GM23338 (cell line): ENCODE data around the gene AP5Z1. TPM values are rescaled to one million over a fixed set of nuclear protein-coding genes. Genes with fewer than 3 reads are reported as not detected.

ENCODE experiments used
- ATAC-seq: fragments of 200-7000 bp; cut with Tn5 transposase; 3 replicates; pipeline ENCODE4 v1.9.1; 2020
- DNase-seq: peaks from one replicate; pipeline ENCODE4 v3.0.0-alpha.2; 2015; ENCODE audit warnings: low spot score
- H2AFZ ChIP-seq: fragments of 200-600 bp; sonication (generic); 2 replicates; pipeline ENCODE4 v1.8.0; 2016; ENCODE audit warnings: antibody characterized with exemption, mild to moderate bottlenecking, moderate library complexity
- H3F3A ChIP-seq: fragments of 200-600 bp; sonication (generic); replicated peaks from 2 replicates; pipeline ENCODE4 v1.8.0; 2017; ENCODE audit warnings: antibody characterized with exemption, mixed run types, low read depth
- H3K27ac ChIP-seq: fragments of 200-600 bp; sonication (generic); 2 replicates; pipeline ENCODE4 v1.6.1; 2016; ENCODE audit warnings: low read depth
- H3K27me3 ChIP-seq: fragments of 200-600 bp; sonication (generic); 2 replicates; pipeline ENCODE4 v1.8.0; 2016; ENCODE audit warnings: mild to moderate bottlenecking, mixed run types, moderate library complexity; ENCODE audit not compliant: insufficient read depth
- H3K36me3 ChIP-seq: fragments of 200-600 bp; sonication (generic); 2 replicates; pipeline ENCODE4 v1.8.0; 2016; ENCODE audit warnings: mild to moderate bottlenecking; ENCODE audit not compliant: insufficient read depth
- H3K4me1 ChIP-seq: fragments of 200-600 bp; sonication (generic); 2 replicates; pipeline ENCODE4 v1.8.0; 2016; ENCODE audit warnings: mild to moderate bottlenecking, moderate library complexity; ENCODE audit not compliant: insufficient read depth
- H3K4me2 ChIP-seq: fragments of 200-600 bp; sonication (generic); 2 replicates; pipeline ENCODE4 v1.7.1; 2017; ENCODE audit warnings: mixed run types
- H3K4me3 ChIP-seq: fragments of 200-600 bp; sonication (generic); 2 replicates; pipeline ENCODE4 v1.6.1; 2016; ENCODE audit warnings: mixed run types
- H3K79me2 ChIP-seq: fragments of 200-600 bp; sonication (generic); replicated peaks from 2 replicates; pipeline ENCODE4 v1.8.0; 2017; ENCODE audit warnings: mild to moderate bottlenecking; ENCODE audit not compliant: insufficient read depth
- H3K9me2 ChIP-seq: fragments of 200-600 bp; sonication (generic); 2 replicates; pipeline ENCODE4 v1.8.0; 2017; ENCODE audit not compliant: insufficient read depth
- H4K20me1 ChIP-seq: fragments of 200-600 bp; sonication (generic); replicated peaks from 2 replicates; pipeline ENCODE4 v1.8.0; 2017; ENCODE audit warnings: mild to moderate bottlenecking; ENCODE audit not compliant: insufficient read depth
- H3K27ac Mint-ChIP-seq: 2 replicates; pipeline ENCODE4 v1.8.0; 2020; ENCODE audit warnings: inconsistent platforms, mild to moderate bottlenecking, moderate library complexity, mixed read lengths
- H3K27me3 Mint-ChIP-seq: 3 replicates; pipeline ENCODE4 v1.8.0; 2022; ENCODE audit warnings: low read depth, mild to moderate bottlenecking, moderate library complexity, mixed read lengths, inconsistent platforms; ENCODE audit not compliant: insufficient read depth, poor library complexity
- H3K36me3 Mint-ChIP-seq: 3 replicates; pipeline ENCODE4 v1.8.0; 2021; ENCODE audit warnings: low read depth, mild to moderate bottlenecking, inconsistent platforms, moderate library complexity, mixed read lengths
- H3K4me1 Mint-ChIP-seq: 3 replicates; pipeline ENCODE4 v1.8.0; 2020; ENCODE audit warnings: mild to moderate bottlenecking, inconsistent platforms, mixed read lengths
- H3K4me3 Mint-ChIP-seq: 3 replicates; pipeline ENCODE4 v1.8.0; 2021; ENCODE audit warnings: moderate library complexity, mild to moderate bottlenecking, inconsistent platforms, mixed read lengths
- H3K9me3 Mint-ChIP-seq: 3 replicates; pipeline ENCODE4 v1.8.0; 2020; ENCODE audit warnings: moderate library complexity, mild to moderate bottlenecking, inconsistent platforms, mixed read lengths
- CREB1 ChIP-seq: fragments of 250-450 bp; sonication (Bioruptor Pico); IDR thresholded peaks from 2 replicates; pipeline ENCODE4 v1.5.0; 2020; ENCODE audit warnings: low read depth, mild to moderate bottlenecking, moderate library complexity
- EZH2 ChIP-seq: fragments of 200-600 bp; sonication (generic); IDR thresholded peaks from one replicate; pipeline ENCODE4 v1.8.0; 2017; ENCODE audit warnings: antibody characterized with exemption, mild to moderate bottlenecking, low read depth; ENCODE audit not compliant: unreplicated experiment
- EZH2phosphoT487 ChIP-seq: fragments of 200-600 bp; sonication (generic); IDR thresholded peaks from one replicate; pipeline ENCODE4 v1.8.1; 2018; ENCODE audit warnings: antibody characterized with exemption; ENCODE audit not compliant: unreplicated experiment
- POLR2AphosphoS5 ChIP-seq: IDR thresholded peaks from 2 replicates; pipeline ENCODE4 v1.6.1; 2016; ENCODE audit warnings: antibody characterized with exemption, low read depth
- REST ChIP-seq: IDR thresholded peaks from one replicate; pipeline ENCODE4 v1.6.1; 2018; ENCODE audit warnings: antibody characterized with exemption; ENCODE audit not compliant: unreplicated experiment
- STAT1 ChIP-seq: IDR thresholded peaks from one replicate; pipeline ENCODE4 v1.6.1; 2016; ENCODE audit warnings: antibody characterized with exemption; ENCODE audit not compliant: unreplicated experiment
- ZNF331 ChIP-seq: fragments of 250-450 bp; sonication (Bioruptor Pico); IDR thresholded peaks from 2 replicates; pipeline ENCODE4 v1.5.0; 2020; ENCODE audit warnings: low read depth, mild to moderate bottlenecking, moderate library complexity
- ZNF462 ChIP-seq: fragments of 250-450 bp; sonication (Bioruptor Pico); IDR thresholded peaks from 2 replicates; pipeline ENCODE4 v1.5.0; 2020; ENCODE audit warnings: mild to moderate bottlenecking, moderate library complexity
- polyA plus RNA-seq: library from polyadenylated mRNA; unstranded; fragments of >200 nt; fragmentation: Nextera tagmentation; extraction: Ambion mirVana; gene quantifications from 2 replicates; pipeline ENCODE4 v1.2.1, GENCODE V29; 2016
- total RNA-seq: library from RNA; depleted of rRNA; stranded (reverse); fragments of >200 nt; shearing (Covaris generic); gene quantifications from 2 replicates; pipeline ENCODE4 v1.2.3, GENCODE V29; 2014
- TF ChIP-seq, protein P1 (sequence below), 2 experiments: fragments of 200-600 bp in 1 of 2; sonication (generic) in 1 of 2; conservative IDR thresholded peaks; 2 replicates each; pipeline versions ENCODE4 v1.5.1 to v1.6.1; 2016 to 2017; ENCODE audit warnings: antibody characterized with exemption in 2 of 2, low read depth in 2 of 2, mild to moderate bottlenecking in 2 of 2, moderate library complexity in 1 of 2
- TF ChIP-seq, protein P2 (sequence below): IDR thresholded peaks from 2 replicates; pipeline ENCODE4 v1.6.1; 2016; ENCODE audit warnings: antibody characterized with exemption

Gene AP5Z1
- total and polyA plus RNA-seq, 2 experiments from 2014 or later: 16.3 to 31.2 TPM

DNA sequence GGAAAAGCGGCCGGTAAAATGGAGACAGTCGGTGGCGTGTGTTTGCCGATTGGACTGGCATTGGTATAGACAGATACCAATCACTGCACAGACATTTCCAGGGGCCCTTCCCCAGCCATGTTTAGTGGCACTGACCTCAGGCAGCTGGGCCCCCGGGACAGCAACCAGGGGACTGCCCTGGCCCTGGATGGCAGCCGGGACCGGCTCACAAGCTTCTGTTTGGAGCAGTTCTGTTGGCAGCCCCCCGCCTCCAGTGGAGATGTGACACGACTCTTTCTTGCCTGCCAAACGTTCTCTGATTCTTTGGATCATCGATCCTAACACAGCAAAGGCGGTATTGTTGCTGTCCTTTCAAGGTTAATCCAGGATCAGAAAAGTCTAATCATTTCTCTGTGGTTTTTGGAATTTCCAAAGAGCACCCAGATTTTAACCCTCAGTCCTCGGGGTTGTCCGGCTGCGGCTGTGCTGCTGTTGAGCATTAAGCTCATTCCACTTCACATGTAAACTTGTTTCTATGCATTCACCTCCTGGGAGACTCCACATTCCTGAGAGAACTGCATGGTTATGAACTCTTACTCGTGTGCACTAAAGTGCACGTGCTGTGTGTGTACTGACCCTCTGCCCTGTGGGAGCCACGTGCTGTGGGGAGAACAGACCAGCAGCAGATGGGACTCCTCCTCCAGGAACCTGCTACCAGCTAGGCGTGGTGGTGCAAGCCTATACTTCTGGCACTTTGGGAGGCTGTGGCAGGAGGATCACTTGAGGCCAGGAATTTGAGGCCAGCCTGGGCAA lies 47.3 kb upstream of the AP5Z1 start (continued):
- TF ChIP-seq ZNF462 (no peak), CREB1 (CRISPR knock-in tag) (no peak), REST (no peak), EZH2phosphoT487 (no peak)

DNA sequence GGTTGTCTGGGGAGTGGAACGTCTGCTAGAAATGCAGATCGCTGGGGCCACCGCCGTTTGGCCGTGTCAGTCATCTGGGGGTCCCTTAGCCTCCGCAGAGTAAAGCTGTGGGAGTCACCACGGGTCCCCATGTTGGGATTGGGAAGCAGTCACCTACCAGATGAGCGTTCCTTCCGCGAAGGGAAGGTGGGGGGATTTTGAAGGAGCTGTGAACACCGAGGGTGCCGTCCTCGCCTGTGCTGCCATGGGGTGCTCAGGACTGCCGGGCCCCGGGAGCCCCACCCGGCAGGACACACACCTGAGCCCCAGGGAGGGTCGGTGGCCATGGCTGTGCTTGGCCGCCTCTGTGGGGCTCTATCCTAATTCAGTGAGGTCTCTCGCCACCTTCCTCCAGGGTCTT lies 46.2 kb upstream of the AP5Z1 start:
- Mint-ChIP-seq H3K27me3 (peaks cover 10% of the 10 kb centered on the region), H3K27ac (no peak overlapping the region), H3K9me3 (no peaks in the 10 kb centered on the region), H3K36me3 (no peaks in the 10 kb centered on the region), H3K4me3 (no peak overlapping the region), H3K4me1 (peaks cover 15% of the 10 kb centered on the region)
- Histone ChIP-seq H3K36me3 (no peaks in the 10 kb centered on the region), H4K20me1 (peaks cover 35% of the 10 kb centered on the region), H3K27me3 (no peaks in the 10 kb centered on the region), H3K4me1 (no peaks in the 10 kb centered on the region), H3K27ac (no peak overlapping the region), H3F3A (no peaks in the 10 kb centered on the region), H3K4me3 (no peak overlapping the region), H3K79me2 (no peaks in the 10 kb centered on the region), H3K9me2 (no peaks in the 10 kb centered on the region), H2AFZ (no peak overlapping the region), H3K4me2 (no peak overlapping the region)
- DNase-seq (no peak), ATAC-seq (no peak)
- TF ChIP-seq, protein P1, sequence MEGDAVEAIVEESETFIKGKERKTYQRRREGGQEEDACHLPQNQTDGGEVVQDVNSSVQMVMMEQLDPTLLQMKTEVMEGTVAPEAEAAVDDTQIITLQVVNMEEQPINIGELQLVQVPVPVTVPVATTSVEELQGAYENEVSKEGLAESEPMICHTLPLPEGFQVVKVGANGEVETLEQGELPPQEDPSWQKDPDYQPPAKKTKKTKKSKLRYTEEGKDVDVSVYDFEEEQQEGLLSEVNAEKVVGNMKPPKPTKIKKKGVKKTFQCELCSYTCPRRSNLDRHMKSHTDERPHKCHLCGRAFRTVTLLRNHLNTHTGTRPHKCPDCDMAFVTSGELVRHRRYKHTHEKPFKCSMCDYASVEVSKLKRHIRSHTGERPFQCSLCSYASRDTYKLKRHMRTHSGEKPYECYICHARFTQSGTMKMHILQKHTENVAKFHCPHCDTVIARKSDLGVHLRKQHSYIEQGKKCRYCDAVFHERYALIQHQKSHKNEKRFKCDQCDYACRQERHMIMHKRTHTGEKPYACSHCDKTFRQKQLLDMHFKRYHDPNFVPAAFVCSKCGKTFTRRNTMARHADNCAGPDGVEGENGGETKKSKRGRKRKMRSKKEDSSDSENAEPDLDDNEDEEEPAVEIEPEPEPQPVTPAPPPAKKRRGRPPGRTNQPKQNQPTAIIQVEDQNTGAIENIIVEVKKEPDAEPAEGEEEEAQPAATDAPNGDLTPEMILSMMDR (conservative IDR thresholded peaks at IDR 0.05; ENCODE audit: low read depth in 2 of 2): no peak
- TF ChIP-seq EZH2phosphoT487 (no peak), STAT1 (no peak), CREB1 (CRISPR knock-in tag) (no peak), POLR2AphosphoS5 (no peak), EZH2 (no peak), ZNF331 (CRISPR knock-in tag) (no peak)
- TF ChIP-seq, protein P2, sequence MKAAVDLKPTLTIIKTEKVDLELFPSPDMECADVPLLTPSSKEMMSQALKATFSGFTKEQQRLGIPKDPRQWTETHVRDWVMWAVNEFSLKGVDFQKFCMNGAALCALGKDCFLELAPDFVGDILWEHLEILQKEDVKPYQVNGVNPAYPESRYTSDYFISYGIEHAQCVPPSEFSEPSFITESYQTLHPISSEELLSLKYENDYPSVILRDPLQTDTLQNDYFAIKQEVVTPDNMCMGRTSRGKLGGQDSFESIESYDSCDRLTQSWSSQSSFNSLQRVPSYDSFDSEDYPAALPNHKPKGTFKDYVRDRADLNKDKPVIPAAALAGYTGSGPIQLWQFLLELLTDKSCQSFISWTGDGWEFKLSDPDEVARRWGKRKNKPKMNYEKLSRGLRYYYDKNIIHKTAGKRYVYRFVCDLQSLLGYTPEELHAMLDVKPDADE: no peak
